NCI-H510A (cell line): ENCODE measurements around the gene R3HDM2.

Experiments
- DNase-seq: peaks from one replicate; lab custom pipeline; 2025; lab: John Stamatoyannopoulos, UW

The R3HDM2 gene

GRCh38 chr12:57467212-57467874 lies 36.5 kb upstream of the R3HDM2 start:
- DNase-seq: no peak

GRCh38 chr12:57465747-57466505 lies 35.1 kb upstream of the R3HDM2 start:
- no peak for DNase-seq

GRCh38 chr12:57465030-57465746 lies 34.3 kb upstream of the R3HDM2 start:
- no peak for DNase-seq

GRCh38 chr12:57464569-57464968 lies 33.7 kb upstream of the R3HDM2 start:
- no peak for DNase-seq

GRCh38 chr12:57462912-57463253 lies 32.0 kb upstream of the R3HDM2 start:
- no peak for DNase-seq

- peak; percentile 89 for DNase-seq
Observed at GRCh38 chr12:57462251-57462911, 31.5 kb upstream of the R3HDM2 start.

- DNase-seq: no peak
Observed at GRCh38 chr12:57461917-57462250, 31.0 kb upstream of the R3HDM2 start.

- no peak for DNase-seq
Observed at GRCh38 chr12:57461276-57461916, 30.6 kb upstream of the R3HDM2 start.

GRCh38 chr12:57460841-57461275 lies 30.0 kb upstream of the R3HDM2 start:
- no peak for DNase-seq

GRCh38 chr12:57460468-57460784 lies 29.6 kb upstream of the R3HDM2 start:
- DNase-seq: no peak

GRCh38 chr12:57459750-57460467 lies 29.1 kb upstream of the R3HDM2 start, which contains the start of gene GLI1:
Gene GLI1 (plus strand): TSS chr12:57459785. CDS start chr12:57463692, 3,907 bp downstream.
- DNase-seq: no peak

- peak; percentile 94 for DNase-seq
Observed at GRCh38 chr12:57459055-57459749, 28.4 kb upstream of the R3HDM2 start.

- no peak for DNase-seq
Observed at GRCh38 chr12:57458665-57459054, 27.8 kb upstream of the R3HDM2 start.

GRCh38 chr12:57456737-57457490 lies 26.1 kb upstream of the R3HDM2 start:
- DNase-seq: no peak

- DNase-seq: peak; percentile 47
Observed at GRCh38 chr12:57456145-57456700, 25.4 kb upstream of the R3HDM2 start.

- DNase-seq: peak; percentile 75
Observed at GRCh38 chr12:57455374-57456144, 24.7 kb upstream of the R3HDM2 start.

GRCh38 chr12:57454566-57455373 lies 23.9 kb upstream of the R3HDM2 start, which contains the start of gene INHBE:
Gene INHBE (plus strand): TSS chr12:57455307. CDS start chr12:57455537, 230 bp downstream.
- DNase-seq: peak; percentile 83

- no peak for DNase-seq
Observed at GRCh38 chr12:57454213-57454565, 23.3 kb upstream of the R3HDM2 start.
